Measurements from ENCODE around the gene SREBF2.

GRCh38 chr22:41927813-41928212 is 94.9 kb downstream of the SREBF2 start:
- TF ChIP-seq EZH2phosphoT487 (IDR thresholded peaks at IDR 0.05; ENCODE audit: insufficient read depth, low read depth): no peak
- TF ChIP-seq EZH2 (IDR thresholded peaks at IDR 0.05; ENCODE audit: insufficient read depth, poor library complexity, severe bottlenecking): no peak

All from GM23248 (cell line).